CD4-positive, alpha-beta T cell treated with Interleukin-12 subunit alpha and Interleukin-12 subunit beta, for 1 hour (primary cell): ENCODE results near the gene RAI1.

Source experiments
- DNase-seq: peaks from one replicate; pipeline ENCODE4 v3.0.0-alpha.2; 2020

RAI1 gene

GRCh38 chr17:17700251-17700969 lies 19.2 kb downstream of the RAI1 start:
- no peak for DNase-seq

GRCh38 chr17:17701112-17701511 lies 19.9 kb downstream of the RAI1 start:
- no peak for DNase-seq

GRCh38 chr17:17701658-17702057 lies 20.4 kb downstream of the RAI1 start:
- no peak for DNase-seq

GRCh38 chr17:17702449-17703139 lies 21.3 kb downstream of the RAI1 start:
- no peak for DNase-seq

- DNase-seq, result no peak
These were observed 22.1 kb downstream of the RAI1 start for GRCh38 chr17:17703140-17703919.

- no peak for DNase-seq
These were observed 23.7 kb downstream of the RAI1 start for GRCh38 chr17:17704931-17705330.

- DNase-seq, result no peak
These were observed 25.1 kb downstream of the RAI1 start for GRCh38 chr17:17706140-17707060.

GRCh38 chr17:17708295-17708694 lies 27.0 kb downstream of the RAI1 start:
- no peak for DNase-seq

- DNase-seq, result no peak
These were observed 27.6 kb downstream of the RAI1 start for GRCh38 chr17:17708816-17709215.

- no peak for DNase-seq
These were observed 28.6 kb downstream of the RAI1 start for GRCh38 chr17:17709815-17710321.

GRCh38 chr17:17710355-17710727 lies 29.1 kb downstream of the RAI1 start:
- no peak for DNase-seq

- no peak for DNase-seq
These were observed 29.7 kb downstream of the RAI1 start for GRCh38 chr17:17710728-17711541.

GRCh38 chr17:17711641-17712162 lies 30.4 kb downstream of the RAI1 start:
- DNase-seq, result no peak

- no peak for DNase-seq
These were observed 31.1 kb downstream of the RAI1 start for GRCh38 chr17:17712268-17712924.

GRCh38 chr17:17713839-17714238 lies 32.6 kb downstream of the RAI1 start:
- DNase-seq, result no peak

- no peak for DNase-seq
These were observed 33.1 kb downstream of the RAI1 start for GRCh38 chr17:17714261-17714866.

- no peak for DNase-seq
These were observed 33.6 kb downstream of the RAI1 start for GRCh38 chr17:17714879-17715278.

GRCh38 chr17:17716837-17717523 lies 35.7 kb downstream of the RAI1 start:
- no peak for DNase-seq

GRCh38 chr17:17718251-17718650 lies 37.0 kb downstream of the RAI1 start:
- DNase-seq, result no peak
